GM18519 (cell line): ENCODE results near the gene PPDPF.

Experiments used
- ATAC-seq: cut with Tn5 transposase; IDR thresholded peaks from one replicate; pipeline ENCODE4 v1.9.1; 2021; ENCODE audit warnings: mild to moderate bottlenecking, moderate library complexity; ENCODE audit not compliant: unreplicated experiment, low FRiP score

Gene PPDPF

GRCh38 chr20:63487116-63487764 lies 33.3 kb upstream of the PPDPF start:
- no peak for ATAC-seq

DNA sequence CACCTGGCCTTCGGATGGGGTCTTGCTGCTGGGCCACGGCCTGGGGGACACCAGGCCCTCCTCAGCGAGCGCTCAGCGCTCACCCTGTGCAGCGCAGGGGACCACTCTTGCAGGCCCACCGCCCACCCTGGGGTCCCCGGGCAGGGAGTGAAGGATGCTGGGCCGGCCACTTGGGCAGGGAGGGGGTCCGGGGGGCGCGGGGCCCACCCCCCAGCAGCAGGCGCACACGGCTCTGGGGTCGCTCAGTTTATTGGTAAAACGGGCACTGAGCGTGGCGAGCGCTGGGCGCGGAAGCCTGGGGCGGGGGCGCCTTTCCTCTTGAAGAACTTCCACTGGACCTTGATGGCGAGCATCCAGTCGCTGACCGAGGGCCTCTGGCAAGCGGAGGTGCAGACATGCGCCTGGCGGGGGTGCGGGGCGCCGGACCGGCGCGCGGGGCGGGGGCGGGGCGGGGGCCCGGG lies 32.8 kb upstream of the PPDPF start:
- no peak for ATAC-seq

DNA sequence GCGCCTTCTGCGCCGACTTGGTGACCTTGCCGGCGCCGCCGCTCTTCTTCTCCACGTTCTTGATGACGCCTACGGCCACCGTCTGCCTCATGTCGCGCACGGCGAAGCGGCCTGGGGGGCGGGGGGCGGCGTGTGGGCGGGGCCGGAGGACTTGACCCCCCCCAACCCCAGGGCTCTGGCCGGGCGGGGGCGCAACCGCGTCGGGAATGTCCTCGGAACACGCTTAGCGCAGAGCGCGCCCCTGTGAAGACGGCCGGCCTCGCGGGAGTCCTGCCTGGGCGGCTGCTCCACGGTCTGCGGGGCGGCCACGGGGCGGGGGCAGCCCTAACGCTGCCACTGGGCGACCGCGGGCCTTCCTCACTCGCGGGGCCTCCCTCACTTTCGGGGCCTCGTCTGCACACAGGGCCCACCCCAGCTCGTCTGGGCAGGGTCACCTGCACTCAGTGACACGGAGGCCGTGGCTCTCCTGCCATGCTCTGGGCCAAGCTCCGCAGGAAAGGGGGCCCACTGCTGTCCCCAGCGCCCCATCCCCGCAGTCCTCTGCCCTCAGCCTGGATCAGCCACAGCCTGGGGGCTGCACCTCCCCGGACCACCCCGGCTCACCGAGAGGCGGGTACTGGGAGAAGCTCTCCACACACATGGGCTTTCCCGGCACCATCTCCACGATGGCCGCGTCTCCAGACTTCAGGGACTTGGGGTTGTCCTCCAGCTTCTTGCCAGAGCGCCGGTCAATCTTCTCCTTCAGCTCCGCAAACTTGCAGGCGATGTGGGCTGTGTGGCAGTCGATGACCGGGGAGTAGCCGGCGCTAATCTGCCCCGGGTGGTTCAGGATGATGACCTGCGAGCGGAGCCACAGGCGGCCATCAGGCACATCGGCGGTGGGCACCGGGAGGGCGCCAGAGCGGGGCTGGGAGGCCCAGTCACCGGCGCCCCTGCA lies 32.0 kb upstream of the PPDPF start:
- no peak for ATAC-seq

DNA sequence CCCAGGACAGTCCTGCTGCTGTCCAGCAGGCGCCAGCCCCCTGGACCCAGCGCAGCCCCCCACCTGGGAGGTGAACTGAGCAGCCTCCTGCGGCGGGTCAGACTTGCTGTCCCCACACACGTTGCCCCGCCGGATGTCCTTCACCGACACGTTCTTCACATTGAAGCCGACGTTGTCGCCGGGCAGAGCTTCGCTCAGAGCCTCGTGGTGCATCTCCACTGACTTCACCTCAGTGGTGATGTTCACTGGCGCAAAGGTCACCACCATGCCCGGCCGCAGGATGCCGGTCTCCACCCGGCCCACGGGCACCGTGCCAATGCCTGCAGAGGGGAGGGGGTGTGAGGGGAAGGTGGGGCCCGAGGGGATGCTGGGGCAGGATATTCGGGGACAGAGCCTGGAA lies 30.1 kb upstream of the PPDPF start:
- ATAC-seq, result no peak

GRCh38 chr20:63491078-63491477 lies 29.5 kb upstream of the PPDPF start:
- ATAC-seq, result no peak

DNA sequence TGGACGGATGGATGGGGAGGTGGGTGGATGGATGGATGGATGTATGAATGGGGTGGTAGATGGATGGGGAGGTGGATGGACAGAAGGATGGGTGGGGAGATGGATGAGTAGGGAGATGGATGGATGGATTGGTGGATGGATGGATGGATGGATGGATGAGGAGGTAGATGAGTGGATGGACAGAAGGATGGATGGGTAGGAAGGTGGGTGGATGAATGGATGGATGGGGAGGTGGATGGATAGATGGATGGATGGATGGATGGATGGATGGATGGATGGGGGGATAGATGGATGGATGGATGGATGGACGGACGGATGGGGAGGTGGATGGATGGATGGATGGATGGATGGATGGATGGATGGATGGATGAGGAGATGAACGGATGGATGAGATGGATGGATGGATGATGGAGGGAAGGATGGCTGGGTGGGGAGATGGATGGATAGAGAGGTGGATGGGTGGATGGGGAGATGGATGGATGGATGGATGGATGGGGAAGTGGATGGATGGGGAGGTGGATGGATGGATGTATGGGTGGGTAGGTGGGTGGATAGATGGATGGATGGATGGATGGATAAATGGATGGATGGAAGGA lies 28.8 kb upstream of the PPDPF start:
- no peak for ATAC-seq

- ATAC-seq, result no peak
Observed at GRCh38 chr20:63492518-63492917, 28.0 kb upstream of the PPDPF start.

- no peak for ATAC-seq
Observed at GRCh38 chr20:63492982-63493381, 27.6 kb upstream of the PPDPF start.

DNA sequence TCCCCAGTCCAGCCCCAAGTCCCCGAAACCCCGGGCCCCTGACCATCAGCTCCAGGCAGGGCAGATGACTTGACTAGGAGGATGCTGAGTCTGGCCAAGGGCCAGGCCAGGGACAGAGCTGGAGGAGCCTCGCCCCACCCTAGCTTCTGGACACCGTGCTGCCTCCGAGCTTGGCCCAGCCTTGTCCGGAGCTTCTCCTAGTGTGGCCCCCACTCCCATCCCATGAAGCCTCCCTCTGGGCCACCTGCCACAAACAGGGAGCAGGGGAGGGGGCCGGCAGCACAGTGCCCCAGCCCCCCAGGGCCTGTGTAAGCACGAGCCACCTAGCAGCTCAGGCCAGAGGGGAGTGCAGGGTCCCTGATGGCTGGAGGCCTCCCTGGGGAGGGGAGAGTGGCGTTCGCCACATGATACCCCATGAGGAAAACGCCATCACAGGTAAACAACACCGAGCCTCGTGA lies 27.0 kb upstream of the PPDPF start:
- ATAC-seq, result no peak

- no peak for ATAC-seq
Observed at GRCh38 chr20:63494084-63494419, 26.5 kb upstream of the PPDPF start.

DNA sequence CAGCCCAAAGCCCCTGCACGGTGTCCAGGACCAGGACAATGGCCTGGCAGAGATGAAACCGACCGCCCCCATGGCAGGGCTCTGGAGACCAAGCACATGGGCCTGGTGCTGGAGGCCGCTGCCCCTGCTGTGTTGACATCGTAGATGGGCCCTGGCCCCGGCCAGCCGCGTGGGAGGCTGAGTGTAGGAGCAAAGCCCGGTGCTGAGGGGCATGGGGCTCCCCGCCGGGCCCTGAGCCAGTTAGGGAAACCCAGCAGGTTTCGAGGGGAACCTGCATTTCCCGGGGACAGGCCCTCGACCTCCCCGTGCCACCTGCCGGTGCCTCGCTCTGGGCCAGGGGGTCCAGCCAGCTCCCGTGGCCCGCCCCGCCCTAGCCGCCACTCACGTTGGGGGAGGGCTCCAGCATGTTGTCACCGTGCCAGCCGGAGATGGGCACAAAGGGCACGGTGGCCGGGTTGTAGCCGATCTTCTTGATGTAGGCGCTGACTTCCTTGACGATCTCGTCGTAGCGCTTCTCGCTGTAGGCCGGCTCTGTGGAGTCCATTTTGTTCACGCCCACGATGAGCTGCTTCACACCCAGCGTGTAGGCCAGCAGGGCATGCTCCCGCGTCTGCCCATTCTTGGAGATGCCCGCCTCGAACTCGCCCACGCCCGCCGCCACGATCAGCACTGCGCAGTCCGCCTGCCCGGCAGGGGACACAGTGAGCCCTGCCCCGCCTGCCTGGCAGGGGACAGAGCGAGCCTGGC lies 26.0 kb upstream of the PPDPF start:
- no peak for ATAC-seq

DNA sequence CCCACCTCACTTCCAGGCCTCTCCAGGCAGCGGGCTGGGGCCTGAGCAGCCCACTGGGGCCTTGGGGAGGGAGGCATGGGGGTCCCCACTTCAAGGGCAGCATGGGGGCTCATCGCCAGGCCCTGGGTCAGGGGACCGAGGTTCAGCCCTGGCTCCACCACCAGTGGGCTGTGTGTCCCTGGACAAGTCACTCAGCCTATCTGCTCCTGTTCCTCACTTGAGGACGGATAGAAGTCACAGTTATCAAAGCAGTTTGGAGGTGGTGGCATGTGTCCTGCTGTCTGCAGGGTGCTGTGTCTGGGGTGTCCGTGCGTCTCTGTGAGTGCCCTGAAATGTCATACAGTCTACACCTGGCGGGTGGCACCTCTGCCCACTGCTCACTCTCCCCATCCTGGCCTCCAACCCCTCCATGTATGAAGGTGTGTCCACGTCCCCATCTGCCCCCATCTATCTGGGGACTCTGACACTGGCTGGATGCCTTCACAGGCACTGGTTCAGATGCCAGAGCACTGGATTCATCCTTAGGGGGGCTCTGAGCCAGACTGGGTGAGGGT lies 25.3 kb upstream of the PPDPF start:
- no peak for ATAC-seq

DNA sequence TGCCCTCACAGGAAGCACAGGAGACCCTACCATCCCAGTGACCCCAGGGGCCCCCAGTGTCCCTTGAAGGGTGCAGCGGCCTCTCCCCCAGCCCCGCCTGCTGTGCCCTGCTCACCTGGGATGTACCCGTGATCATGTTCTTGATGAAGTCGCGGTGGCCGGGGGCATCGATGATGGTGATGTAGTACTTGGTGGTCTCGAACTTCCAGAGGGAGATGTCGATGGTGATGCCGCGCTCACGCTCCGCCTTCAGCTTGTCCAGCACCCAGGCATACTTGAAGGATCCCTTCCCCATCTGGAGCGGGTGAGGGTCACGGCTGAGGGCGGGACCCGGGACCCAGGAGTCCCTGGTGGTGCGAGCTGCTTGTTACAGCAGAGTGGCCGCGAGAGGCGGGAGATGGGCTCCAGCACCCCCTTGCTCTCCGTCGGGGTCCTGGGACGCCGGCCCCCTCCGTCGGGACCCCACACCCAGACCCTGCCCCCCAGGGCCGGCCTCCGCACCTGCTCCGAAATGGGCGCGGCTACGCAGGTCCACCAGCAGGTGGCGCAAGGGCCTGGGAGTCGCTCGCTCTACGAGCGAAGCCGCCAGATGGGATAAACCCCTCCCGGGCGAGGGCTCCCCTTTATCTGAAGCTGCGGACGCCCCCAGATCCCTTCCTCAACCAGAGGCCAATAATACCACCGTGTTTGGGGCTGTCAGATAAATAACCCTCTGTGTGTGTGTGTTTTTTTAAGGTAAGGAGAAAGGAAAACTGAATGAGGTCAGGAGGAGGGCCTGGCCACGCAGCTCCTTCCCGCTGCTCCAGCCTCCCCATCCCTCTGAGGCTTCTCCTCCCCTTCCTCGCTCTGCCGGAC lies 24.6 kb upstream of the PPDPF start:
- ATAC-seq, result no peak

DNA sequence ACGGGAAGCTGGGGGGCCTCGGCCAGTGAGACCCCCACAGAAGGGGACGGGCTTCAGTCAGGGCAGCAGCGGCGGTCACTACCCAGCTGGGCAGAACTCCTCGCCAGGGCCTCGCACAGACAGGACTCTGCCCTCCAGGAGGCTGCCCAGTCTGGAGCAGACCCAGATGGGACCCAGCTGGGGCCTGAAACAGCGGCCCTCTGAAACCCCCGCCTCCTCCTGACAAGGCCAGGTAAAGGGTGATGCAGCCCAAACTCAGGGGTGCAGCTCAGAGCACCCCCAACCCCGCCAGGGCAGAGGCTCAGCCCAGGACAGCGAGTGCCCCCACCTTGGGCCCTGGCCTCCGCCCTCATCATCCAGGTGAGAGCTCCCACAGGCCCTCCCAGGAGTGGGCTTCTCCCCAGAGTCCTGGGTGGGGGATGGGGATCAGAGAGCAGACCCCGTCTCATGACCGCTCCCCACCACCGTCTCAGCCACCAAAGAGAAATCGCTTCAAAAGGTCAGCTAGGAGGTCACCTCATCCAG lies 23.9 kb upstream of the PPDPF start:
- ATAC-seq, result no peak

GRCh38 chr20:63497138-63497945 lies 23.2 kb upstream of the PPDPF start:
- no peak for ATAC-seq

GRCh38 chr20:63497946-63498935 lies 22.3 kb upstream of the PPDPF start:
- no peak for ATAC-seq

DNA sequence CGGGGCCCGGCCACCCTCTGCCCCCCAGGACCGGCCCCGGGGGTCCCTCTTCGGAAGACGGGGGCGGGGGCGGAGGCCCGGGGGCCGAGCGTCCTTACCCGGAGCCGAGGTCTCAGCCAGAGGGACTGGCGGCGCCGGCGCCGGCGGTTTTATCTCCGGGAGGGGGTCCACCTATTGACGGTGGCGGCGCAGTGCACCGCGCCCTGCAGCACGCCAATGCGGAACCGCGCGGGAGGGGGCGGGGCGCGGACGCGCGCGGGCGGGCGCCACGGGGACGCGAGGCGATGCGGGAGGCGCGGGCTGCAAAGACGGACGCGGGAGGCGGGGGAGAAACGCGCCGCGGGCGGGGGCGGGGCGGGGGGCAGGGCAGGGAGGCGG lies 21.6 kb upstream of the PPDPF start, which contains the start of gene EEF1A2:
Gene EEF1A2, minus strand, starts transcription at position 124 of the 378 bp plus-strand sequence. CDS start 1,320 bp downstream, outside the sequence.
- no peak for ATAC-seq
